GM23338 (cell line): ENCODE results near the gene PIGC. TPM values are rescaled to one million over a fixed set of nuclear protein-coding genes. Genes with fewer than 3 reads are reported as not detected.

Source experiments
- polyA plus RNA-seq: library from polyadenylated mRNA; unstranded; fragments of >200 nt; fragmentation: Nextera tagmentation; extraction: Ambion mirVana; gene quantifications from 2 replicates; pipeline ENCODE4 v1.2.1, GENCODE V29; 2016
- total RNA-seq: library from RNA; depleted of rRNA; stranded (reverse); fragments of >200 nt; shearing (Covaris generic); gene quantifications from 2 replicates; pipeline ENCODE4 v1.2.3, GENCODE V29; 2014; rRNA removed

The PIGC gene
- total and polyA plus RNA-seq, 2 experiments from 2014 or later: 22.5 to 28.1 TPM

Other genes starting within 250 kb of the PIGC start
- gene C1orf105, start 23.4 kb downstream of the PIGC start, total RNA-seq: not detected in 2 replicates
- gene C1orf105, start 23.4 kb downstream of the PIGC start, polyA plus RNA-seq: not detected in 2 replicates
- 45.9 and 49.8 TPM in 2 replicates for gene SUCO, start 89.1 kb upstream of the PIGC start, total RNA-seq
- 14.1 and 18.0 TPM in 2 replicates for gene SUCO, start 89.1 kb upstream of the PIGC start, polyA plus RNA-seq
- gene FASLG, start 215.0 kb upstream of the PIGC start, total RNA-seq: not detected in 2 replicates
- gene FASLG, start 215.0 kb upstream of the PIGC start, polyA plus RNA-seq: not detected in 2 replicates